Fibroblast of lung (primary cell): ENCODE results near the gene KCND3. TPM values are rescaled to one million over a fixed set of nuclear protein-coding genes. Genes with fewer than 3 reads are reported as not detected.

Source experiments
- DNase-seq, 2 donors: peaks; one replicate each; pipeline versions ENCODE4 v3.0.0 to v3.0.0-alpha.2; 2010; ENCODE audit warnings: low read depth in 2 of 2
- H2AFZ ChIP-seq: 2 replicates; pipeline ENCODE4 v1.5.1; 2012; ENCODE audit warnings: low read length, control low read depth, inconsistent platforms
- H3K27ac ChIP-seq: 2 replicates; pipeline ENCODE4 v1.5.1; 2011; ENCODE audit warnings: low read length, control low read depth; ENCODE audit not compliant: insufficient read depth
- H3K27me3 ChIP-seq: 2 replicates; pipeline ENCODE4 v1.5.1; 2011; ENCODE audit warnings: mild to moderate bottlenecking, low read length; ENCODE audit not compliant: control insufficient read depth, insufficient read depth
- H3K36me3 ChIP-seq: 2 replicates; pipeline ENCODE4 v1.5.1; 2011; ENCODE audit warnings: low read length; ENCODE audit not compliant: control insufficient read depth, insufficient read depth
- H3K4me1 ChIP-seq: 2 replicates; pipeline ENCODE4 v1.5.1; 2011; ENCODE audit warnings: low read length; ENCODE audit not compliant: control insufficient read depth, insufficient read depth; ENCODE audit errors: extremely low read depth
- H3K4me2 ChIP-seq: 2 replicates; pipeline ENCODE4 v1.5.1; 2011; ENCODE audit warnings: low read length, control low read depth; ENCODE audit not compliant: insufficient read depth; ENCODE audit errors: extremely low read depth
- H3K4me3 ChIP-seq, 4 experiments: fragments of 200-600 bp in 1 of 4; sonication (generic) in 1 of 4; replicated peaks in 1 of 4; 2 replicates each; pipeline ENCODE4 v1.5.1; 2011 to 2016; ENCODE audit warnings: low read length in 4 of 4, low read depth in 3 of 4, mild to moderate bottlenecking in 3 of 4, control low read depth in 2 of 4, inconsistent platforms in 1 of 4, mixed read lengths in 1 of 4; ENCODE audit not compliant: insufficient read depth in 1 of 4; ENCODE audit errors: control extremely low read depth in 1 of 4
- H3K79me2 ChIP-seq: 2 replicates; pipeline ENCODE4 v1.5.1; 2012; ENCODE audit warnings: mild to moderate bottlenecking, low read length, inconsistent platforms; ENCODE audit not compliant: control insufficient read depth, insufficient read depth
- H3K9ac ChIP-seq: 2 replicates; pipeline ENCODE4 v1.5.1; 2011; ENCODE audit warnings: mild to moderate bottlenecking, low read length, control low read depth; ENCODE audit not compliant: insufficient read depth
- H3K9me3 ChIP-seq: 2 replicates; pipeline ENCODE4 v1.5.1; 2012; ENCODE audit warnings: low read depth, low read length; ENCODE audit not compliant: control insufficient read depth, insufficient read depth
- H4K20me1 ChIP-seq: 2 replicates; pipeline ENCODE4 v1.5.1; 2011; ENCODE audit warnings: low read length; ENCODE audit not compliant: control insufficient read depth, insufficient read depth; ENCODE audit errors: extremely low read depth
- CTCF ChIP-seq, 2 donors: IDR thresholded peaks in 1 of 2; conservative IDR thresholded peaks in 1 of 2; 1 replicate in 1 of 2; 2 replicates in 1 of 2; pipeline ENCODE4 v1.5.1; 2011 to 2012; ENCODE audit warnings: low read length in 2 of 2, control low read depth in 1 of 2, inconsistent platforms in 1 of 2, low read depth in 1 of 2, mild to moderate bottlenecking in 1 of 2
- EZH2 ChIP-seq: IDR thresholded peaks from 2 replicates; pipeline ENCODE4 v1.5.1; 2012; ENCODE audit warnings: low read length, control low read depth, mild to moderate bottlenecking; ENCODE audit errors: missing control alignments
- polyA plus RNA-seq, 2 donors: library from polyadenylated mRNA; depleted of rRNA in 1 of 2; stranded (reverse) in 1 of 2; unstranded in 1 of 2; fragments of >200 nt; gene quantifications; 2 replicates each; pipeline ENCODE4 v1.2.1, GENCODE V29; 2011 to 2012; ENCODE audit warnings: missing spikeins in 1 of 2
- total RNA-seq: library from RNA; depleted of rRNA; stranded (reverse); fragments of >200 nt; gene quantifications from 2 replicates; pipeline ENCODE4 v1.2.1, GENCODE V29; 2014

KCND3 gene
- total and polyA plus RNA-seq, 2 donors (not counting 1 experiment from before 2014, with no cell fraction given): 0.66 to 9.3 TPM

DNA sequence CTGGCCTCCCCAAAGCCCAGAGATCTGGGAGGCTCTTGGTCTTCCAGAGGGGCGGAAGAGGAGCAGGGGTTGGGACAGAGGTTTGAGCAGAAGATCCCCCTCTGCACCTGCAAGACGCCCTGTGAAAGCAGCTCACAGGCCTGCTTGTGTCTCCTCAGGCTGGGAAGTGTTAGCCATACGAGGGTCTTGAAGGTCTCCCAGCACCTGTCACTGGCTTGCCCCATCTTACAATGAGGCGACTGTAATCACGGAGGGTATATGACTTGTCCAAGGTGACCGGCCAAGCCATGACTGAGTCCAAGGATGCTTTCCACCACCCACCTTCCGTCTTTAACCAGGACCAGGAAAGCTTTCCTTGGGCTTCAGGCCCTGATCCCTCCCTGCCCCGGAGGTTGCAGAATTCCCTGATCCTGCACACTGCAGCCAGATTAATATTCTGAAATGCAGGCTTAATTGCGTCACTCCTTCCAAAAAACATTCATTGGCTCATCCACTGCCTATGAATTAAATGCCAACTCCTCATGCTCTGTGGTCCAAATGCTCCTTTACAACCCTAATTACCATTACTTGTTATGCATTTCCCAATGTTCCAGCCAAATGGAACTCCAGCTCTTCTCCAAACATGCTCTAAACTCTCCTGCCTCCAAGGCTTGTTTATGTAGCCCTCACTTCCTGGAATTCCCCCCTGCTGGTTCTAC, 169.8 kb downstream of the KCND3 start:
- Histone ChIP-seq H3K4me2 (no peak overlapping the region), H3K4me3 (no peak overlapping the region), H4K20me1 (no peaks in the 10 kb centered on the region), H3K4me1 (no peaks in the 10 kb centered on the region), H3K9me3 (no peaks in the 10 kb centered on the region), H3K27me3 (no peaks in the 10 kb centered on the region), H3K36me3 (no peaks in the 10 kb centered on the region), H3K79me2 (no peaks in the 10 kb centered on the region), H3K27ac (no peak overlapping the region), H3K9ac (no peak overlapping the region), H2AFZ (no peak overlapping the region)
- TF ChIP-seq CTCF (conservative IDR thresholded peaks at IDR 0.05 in 1 of 2, IDR thresholded peaks at IDR 0.05 in 1 of 2; ENCODE audit: low read depth in 1 of 2, low read length in 2 of 2) (no peak), EZH2 (no peak)
- no peak for DNase-seq

DNA sequence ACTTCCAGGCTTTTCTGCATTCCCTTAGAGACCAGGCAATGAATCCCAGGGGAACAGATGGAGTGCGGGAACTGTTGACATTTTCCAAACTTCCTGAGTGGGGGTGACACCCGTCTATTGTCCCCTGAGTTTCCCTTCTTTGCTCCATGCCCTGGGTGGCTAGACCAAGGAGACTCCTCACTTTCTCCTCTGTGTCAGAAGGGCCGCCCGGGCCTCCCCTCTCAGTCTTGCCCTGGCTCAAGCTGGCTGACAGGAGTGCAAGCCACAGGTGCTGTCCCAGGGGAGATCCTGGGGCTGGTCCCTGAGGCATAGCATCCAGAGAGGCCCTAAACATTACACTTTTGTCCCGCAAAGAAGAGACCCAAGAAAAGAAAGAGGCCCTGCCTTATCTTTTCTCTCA, 170.9 kb downstream of the KCND3 start:
- TF ChIP-seq CTCF (conservative IDR thresholded peaks at IDR 0.05 in 1 of 2, IDR thresholded peaks at IDR 0.05 in 1 of 2; ENCODE audit: low read depth in 1 of 2, low read length in 2 of 2) (no peak), EZH2 (no peak)
- Histone ChIP-seq H3K9me3 (no peaks in the 10 kb centered on the region), H3K4me1 (no peaks in the 10 kb centered on the region), H4K20me1 (no peaks in the 10 kb centered on the region), H3K4me3 (no peak overlapping the region), H3K79me2 (no peaks in the 10 kb centered on the region), H3K4me2 (no peak overlapping the region), H3K9ac (no peak overlapping the region), H2AFZ (no peak overlapping the region), H3K27me3 (no peaks in the 10 kb centered on the region), H3K27ac (no peak overlapping the region), H3K36me3 (no peaks in the 10 kb centered on the region)
- DNase-seq: no peak

DNA sequence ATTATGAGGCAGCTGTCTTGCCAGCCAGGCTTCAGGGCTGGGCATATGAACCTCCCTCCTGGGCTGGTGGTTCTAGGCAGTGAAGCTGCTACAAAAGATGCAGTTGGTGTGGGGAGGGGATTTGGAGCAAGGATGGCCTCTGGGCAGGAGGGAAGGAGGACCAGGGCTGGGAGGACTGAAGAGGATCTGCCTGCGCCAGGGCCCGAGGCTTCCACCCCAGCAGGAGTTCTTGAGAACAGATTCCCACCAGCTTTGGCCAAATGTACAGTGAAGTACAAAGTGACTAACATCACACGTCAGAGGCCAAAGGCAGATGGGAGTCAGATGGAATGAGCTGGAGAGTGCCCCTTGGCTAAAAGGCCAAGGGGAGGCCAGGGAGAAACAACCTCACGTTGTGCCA, 171.4 kb downstream of the KCND3 start:
- H3K36me3 ChIP-seq: no peaks in the 10 kb centered on the region
- H2AFZ ChIP-seq: no peak overlapping the region
- no peak overlapping the region for H3K9ac ChIP-seq
- no peak overlapping the region for H3K4me2 ChIP-seq
- DNase-seq: no peak
- no peaks in the 10 kb centered on the region for H3K79me2 ChIP-seq
- H4K20me1 ChIP-seq: no peaks in the 10 kb centered on the region
- TF ChIP-seq CTCF (conservative IDR thresholded peaks at IDR 0.05 in 1 of 2, IDR thresholded peaks at IDR 0.05 in 1 of 2; ENCODE audit: low read depth in 1 of 2, low read length in 2 of 2) (no peak), EZH2 (no peak)
- H3K27ac ChIP-seq: no peak overlapping the region
- H3K4me1 ChIP-seq: no peaks in the 10 kb centered on the region
- no peaks in the 10 kb centered on the region for H3K9me3 ChIP-seq
- no peaks in the 10 kb centered on the region for H3K27me3 ChIP-seq
- H3K4me3 ChIP-seq: no peak overlapping the region
